OCI-LY1 (cell line): ENCODE measurements around the gene ASZ1.

Experiments used
- H2AFZ ChIP-seq: fragments of 200-600 bp; sonication (generic), shearing (Covaris generic); 2 replicates; pipeline ENCODE4 v1.6.0; 2014; ENCODE audit warnings: antibody characterized with exemption, mild to moderate bottlenecking, low read length
- H3F3A ChIP-seq: fragments of 200-600 bp; sonication (generic), shearing (Covaris generic); 2 replicates; pipeline ENCODE4 v1.6.0; 2014; ENCODE audit warnings: mild to moderate bottlenecking, antibody characterized with exemption, low read length, moderate library complexity; ENCODE audit not compliant: insufficient read depth
- H3K27ac ChIP-seq: fragments of 200-600 bp; sonication (generic); 2 replicates; pipeline ENCODE4 v1.5.1; 2014; ENCODE audit warnings: low read length, mixed run types, mild to moderate bottlenecking, low read depth; ENCODE audit not compliant: poor library complexity, severe bottlenecking
- H3K27me3 ChIP-seq: fragments of 200-600 bp; sonication (generic); 2 replicates; pipeline ENCODE4 v1.6.0; 2014; ENCODE audit warnings: antibody characterized with exemption, mild to moderate bottlenecking, low read length, moderate library complexity; ENCODE audit not compliant: insufficient read depth
- H3K36me3 ChIP-seq: fragments of 200-600 bp; sonication (generic); 2 replicates; pipeline ENCODE4 v1.6.1; 2014; ENCODE audit warnings: mild to moderate bottlenecking, antibody characterized with exemption, low read length, moderate library complexity, mixed read lengths; ENCODE audit not compliant: insufficient read depth
- H3K4me1 ChIP-seq: fragments of 200-600 bp; sonication (generic); 2 replicates; pipeline ENCODE4 v1.5.1; 2014; ENCODE audit warnings: mild to moderate bottlenecking, low read length, moderate library complexity; ENCODE audit not compliant: insufficient read depth, severe bottlenecking
- H3K4me2 ChIP-seq: fragments of 200-600 bp; sonication (generic), shearing (Covaris generic); 2 replicates; pipeline ENCODE4 v1.6.1; 2014; ENCODE audit warnings: low read length
- H3K4me3 ChIP-seq: fragments of 200-600 bp; sonication (generic); 2 replicates; pipeline ENCODE4 v1.5.1; 2014; ENCODE audit warnings: low read length, low read depth, mild to moderate bottlenecking, mixed read lengths; ENCODE audit not compliant: poor library complexity, severe bottlenecking
- H3K79me2 ChIP-seq: fragments of 200-600 bp; shearing (Covaris generic); 2 replicates; pipeline ENCODE4 v1.6.1; 2016; ENCODE audit warnings: mixed run types, low read length, mixed read lengths; ENCODE audit not compliant: insufficient read depth
- H3K9ac ChIP-seq: fragments of 200-600 bp; sonication (generic), shearing (Covaris generic); 2 replicates; pipeline ENCODE4 v1.6.1; 2014; ENCODE audit warnings: mild to moderate bottlenecking, low read length, mixed read lengths
- H3K9me2 ChIP-seq: fragments of 200-600 bp; sonication (generic), shearing (Covaris generic); 2 replicates; pipeline ENCODE4 v1.6.1; 2014; ENCODE audit warnings: low read depth, mild to moderate bottlenecking, low read length, mixed read lengths
- H3K9me3 ChIP-seq: fragments of 200-600 bp; shearing (Covaris generic); 2 replicates; pipeline ENCODE4 v1.6.1; 2014; ENCODE audit warnings: low read length, mixed read lengths
- H4K20me1 ChIP-seq: fragments of 200-600 bp; sonication (generic), shearing (Covaris generic); 2 replicates; pipeline ENCODE4 v1.6.0; 2016; ENCODE audit warnings: mild to moderate bottlenecking, low read length; ENCODE audit not compliant: insufficient read depth
- CTCF ChIP-seq: fragments of 200-600 bp; sonication (generic), shearing (Covaris generic); IDR thresholded peaks from 2 replicates; pipeline ENCODE4 v1.5.1; 2017; ENCODE audit warnings: mild to moderate bottlenecking, antibody characterized with exemption, low read length, moderate library complexity, mixed read lengths
- EZH2 ChIP-seq: fragments of 200-600 bp; sonication (generic), shearing (Covaris generic); IDR thresholded peaks from 2 replicates; pipeline ENCODE4 v1.8.0; 2017; ENCODE audit warnings: borderline replicate concordance, mixed run types, mild to moderate bottlenecking, antibody characterized with exemption, low read length, moderate library complexity, mixed read lengths

Gene ASZ1

GRCh38 chr7:117412390-117412789 lies 14.9 kb downstream of the ASZ1 start:
- Histone ChIP-seq H3K36me3 (no peaks in the 10 kb centered on the region), H3K9me2 (no peaks in the 10 kb centered on the region), H4K20me1 (no peaks in the 10 kb centered on the region), H3K9me3 (no peaks in the 10 kb centered on the region), H3F3A (no peaks in the 10 kb centered on the region), H3K4me1 (no peaks in the 10 kb centered on the region), H3K27me3 (no peaks in the 10 kb centered on the region), H3K4me2 (no peak overlapping the region), H3K9ac (no peak overlapping the region), H3K27ac (no peak overlapping the region), H3K4me3 (no peak overlapping the region), H3K79me2 (no peaks in the 10 kb centered on the region), H2AFZ (no peak overlapping the region)
- TF ChIP-seq CTCF, result no peak
- no peak for TF ChIP-seq EZH2

GRCh38 chr7:117411539-117411938 lies 15.8 kb downstream of the ASZ1 start:
- no peaks in the 10 kb centered on the region for H3F3A ChIP-seq
- no peak overlapping the region for H2AFZ ChIP-seq
- no peaks in the 10 kb centered on the region for H3K4me1 ChIP-seq
- no peaks in the 10 kb centered on the region for H3K79me2 ChIP-seq
- TF ChIP-seq CTCF, result no peak
- no peak overlapping the region for H3K4me3 ChIP-seq
- H3K36me3 ChIP-seq, result no peaks in the 10 kb centered on the region
- H3K9ac ChIP-seq, result no peak overlapping the region
- no peaks in the 10 kb centered on the region for H3K9me3 ChIP-seq
- no peaks in the 10 kb centered on the region for H3K27me3 ChIP-seq
- H3K27ac ChIP-seq, result no peak overlapping the region
- no peaks in the 10 kb centered on the region for H3K9me2 ChIP-seq
- no peaks in the 10 kb centered on the region for H4K20me1 ChIP-seq
- no peak overlapping the region for H3K4me2 ChIP-seq

- Histone ChIP-seq H4K20me1 (no peaks in the 10 kb centered on the region), H3K27me3 (no peaks in the 10 kb centered on the region), H3K9ac (no peak overlapping the region), H3K79me2 (no peaks in the 10 kb centered on the region), H3K9me2 (no peaks in the 10 kb centered on the region), H3K9me3 (no peaks in the 10 kb centered on the region), H3K4me2 (no peak overlapping the region), H3K27ac (no peak overlapping the region), H2AFZ (no peak overlapping the region), H3K4me1 (no peaks in the 10 kb centered on the region), H3K4me3 (no peak overlapping the region), H3F3A (no peaks in the 10 kb centered on the region), H3K36me3 (no peaks in the 10 kb centered on the region)
- TF ChIP-seq EZH2 (no peak), CTCF (no peak)
These were observed 18.5 kb downstream of the ASZ1 start for GRCh38 chr7:117408831-117409230.
